K562 treated with DMSO at 1 percent for 48 hours (cell line): ENCODE data around the gene PPP1R2B. TPM values are rescaled to one million over a fixed set of nuclear protein-coding genes. Genes with fewer than 3 reads are reported as not detected.

ENCODE experiments used
- total RNA-seq: library from RNA; unstranded; fragments of 300-600 nt; gene quantifications from 2 replicates; pipeline ENCODE4 v1.2.3, GENCODE V29; 2022; ENCODE audit warnings: low replicate concordance; ENCODE audit errors: extremely low read depth

PPP1R2B gene
- not detected in 2 replicates for total RNA-seq

GRCh38 chr5:156850206-156850751 lies at the start of gene PPP1R2B:
PPP1R2B (plus strand) TSS chr5:156850295; CDS start chr5:156850563, 268 bp downstream.

Other genes with a start within 250 kb of the PPP1R2B start
- not detected in 2 replicates for gene TIMD4, start 112.9 kb downstream of the PPP1R2B start, total RNA-seq
- not detected in 2 replicates for gene HAVCR1, start 208.8 kb downstream of the PPP1R2B start, total RNA-seq